Fibroblast of mammary gland (primary cell): Measurements from ENCODE around the gene TIPIN.

Source experiments
- DNase-seq: peaks from one replicate; pipeline ENCODE4 v3.0.0-alpha.2; 2010; ENCODE audit warnings: low read depth
- H3K4me3 ChIP-seq: 2 replicates; pipeline ENCODE4 v1.5.1; 2011; ENCODE audit warnings: low read depth, mild to moderate bottlenecking, low read length, moderate library complexity; ENCODE audit not compliant: control insufficient read depth
- CTCF ChIP-seq: conservative IDR thresholded peaks from 2 replicates; pipeline ENCODE4 v1.5.1; 2011; ENCODE audit warnings: low read depth, low read length, inconsistent platforms; ENCODE audit not compliant: control insufficient read depth, insufficient read depth

Gene TIPIN

GRCh38 chr15:66302489-66303278 is 53.8 kb downstream of the TIPIN start:
- TF ChIP-seq CTCF = no peak
- no peak overlapping the region for H3K4me3 ChIP-seq
- DNase-seq = no peak

- H3K4me3 ChIP-seq = no peak overlapping the region
- DNase-seq = no peak
- no peak for TF ChIP-seq CTCF
Observed at GRCh38 chr15:66298803-66299251, 57.7 kb downstream of the TIPIN start.

- no peak for DNase-seq
- TF ChIP-seq CTCF = no peak
- H3K4me3 ChIP-seq = no peak overlapping the region
Observed at GRCh38 chr15:66296186-66296585, 60.3 kb downstream of the TIPIN start.

- peak overlapping the region; percentile 8 for H3K4me3 ChIP-seq
- DNase-seq = peak; percentile 36
Observed at GRCh38 chr15:66294932-66295235, 61.6 kb downstream of the TIPIN start.

GRCh38 chr15:66294157-66294931 is 62.1 kb downstream of the TIPIN start:
- peak overlapping the region; percentile 57 for H3K4me3 ChIP-seq
- no peak for TF ChIP-seq CTCF
- DNase-seq = peak; percentile 59

More at GRCh38 chr15:66294932-66295235, 61.6 kb downstream of the TIPIN start:
- no peak for TF ChIP-seq CTCF

GRCh38 chr15:66293419-66294156 is 62.9 kb downstream of the TIPIN start, which contains the start of gene DIS3L:
Gene DIS3L, plus strand, starts transcription at chr15:66293568. Its CDS starts 29 bp downstream, at chr15:66293597.
- peak within 1 kb of the TSS; percentile 65 for H3K4me3 ChIP-seq
- TF ChIP-seq CTCF = no peak
- peak; percentile 21 for DNase-seq
